Ishikawa (cell line): ENCODE results near the gene DACT2.

ENCODE experiments used
- CEBPB ChIP-seq: IDR thresholded peaks from 2 replicates; pipeline ENCODE4 v1.6.1; 2012
- CREB1 ChIP-seq: IDR thresholded peaks from 2 replicates; pipeline ENCODE4 v1.6.1; 2012; ENCODE audit warnings: low read depth
- EGR1 ChIP-seq: IDR thresholded peaks from 2 replicates; pipeline ENCODE4 v1.6.1; 2012
- EP300 ChIP-seq: IDR thresholded peaks from 2 replicates; pipeline ENCODE4 v1.6.1; 2012; ENCODE audit warnings: borderline replicate concordance
- FOXM1 ChIP-seq: IDR thresholded peaks from 2 replicates; pipeline ENCODE4 v1.6.1; 2012; ENCODE audit warnings: low read depth, borderline replicate concordance
- MAX ChIP-seq: IDR thresholded peaks from 2 replicates; pipeline ENCODE4 v1.6.1; 2012
- NFIC ChIP-seq: IDR thresholded peaks from 2 replicates; pipeline ENCODE4 v1.6.1; 2012
- RAD21 ChIP-seq: IDR thresholded peaks from 2 replicates; pipeline ENCODE4 v1.6.1; 2012; ENCODE audit warnings: low read depth
- TAF1 ChIP-seq: IDR thresholded peaks from 2 replicates; pipeline ENCODE4 v1.6.1; 2012; ENCODE audit warnings: low read depth, mild to moderate bottlenecking
- TCF12 ChIP-seq: IDR thresholded peaks from 2 replicates; pipeline ENCODE4 v1.6.1; 2012; ENCODE audit warnings: low read depth
- TEAD4 ChIP-seq: IDR thresholded peaks from 2 replicates; pipeline ENCODE4 v1.6.1; 2012
- YY1 ChIP-seq: IDR thresholded peaks from 2 replicates; pipeline ENCODE4 v1.6.1; 2012; ENCODE audit warnings: low read depth
- ZBTB7A ChIP-seq: IDR thresholded peaks from 2 replicates; pipeline ENCODE4 v1.6.1; 2012; ENCODE audit warnings: low read depth
- TF ChIP-seq, protein P1 (sequence below): IDR thresholded peaks from 2 replicates; pipeline ENCODE4 v1.6.1; 2012
- TF ChIP-seq, protein P2 (sequence below): IDR thresholded peaks from 2 replicates; pipeline ENCODE4 v1.6.1; 2012; ENCODE audit warnings: low read depth, mild to moderate bottlenecking

DACT2 gene

DNA sequence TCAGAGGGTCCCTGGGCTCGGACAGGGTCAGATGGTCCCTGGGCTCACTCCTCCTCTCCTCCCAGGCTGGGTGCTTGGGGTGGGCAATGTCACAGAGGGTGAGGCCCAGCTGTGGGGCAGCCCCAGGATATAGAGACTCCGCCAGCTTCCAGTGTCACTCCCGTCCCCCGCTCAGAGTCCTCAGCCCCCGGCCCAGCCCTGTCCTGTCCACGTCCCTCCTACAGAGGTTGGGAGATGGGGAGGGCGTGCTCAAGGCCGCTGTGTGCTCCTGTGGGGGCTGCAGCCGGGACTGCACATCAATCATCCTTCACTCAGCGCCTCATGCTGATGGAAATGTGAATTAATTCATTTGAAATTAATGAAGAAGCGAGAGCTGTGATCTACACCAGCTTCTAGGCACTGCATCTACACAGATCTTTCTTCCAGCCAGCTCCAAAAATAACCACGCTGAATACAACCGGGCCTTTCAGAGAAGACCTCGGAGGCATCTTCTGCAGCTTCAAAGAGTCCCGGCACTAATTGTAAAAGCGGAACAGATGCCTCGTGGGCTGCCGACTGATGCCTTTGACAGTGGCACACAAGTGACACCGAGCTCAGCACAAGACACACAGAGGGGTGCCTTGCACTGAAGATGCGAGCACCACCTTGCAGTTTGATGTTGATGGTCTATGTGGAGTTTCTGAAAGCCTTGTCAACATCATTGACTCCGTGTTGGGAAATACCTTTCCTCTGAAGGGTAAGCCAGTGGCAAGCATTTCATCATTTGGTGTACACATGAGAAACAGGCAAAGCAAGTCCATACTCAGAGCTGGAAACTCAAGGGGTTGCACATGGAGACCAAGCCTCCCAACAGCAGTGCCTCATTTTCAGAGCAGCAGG lies 39.3 kb downstream of the DACT2 start:
- TF ChIP-seq EGR1 (no peak), EP300 (no peak), CREB1 (no peak), YY1 (no peak), FOXM1 (no peak), CEBPB (no peak), RAD21 (no peak)
- TF ChIP-seq, protein P1, sequence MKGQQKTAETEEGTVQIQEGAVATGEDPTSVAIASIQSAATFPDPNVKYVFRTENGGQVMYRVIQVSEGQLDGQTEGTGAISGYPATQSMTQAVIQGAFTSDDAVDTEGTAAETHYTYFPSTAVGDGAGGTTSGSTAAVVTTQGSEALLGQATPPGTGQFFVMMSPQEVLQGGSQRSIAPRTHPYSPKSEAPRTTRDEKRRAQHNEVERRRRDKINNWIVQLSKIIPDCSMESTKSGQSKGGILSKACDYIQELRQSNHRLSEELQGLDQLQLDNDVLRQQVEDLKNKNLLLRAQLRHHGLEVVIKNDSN: no peak

- TF ChIP-seq YY1 (no peak), TCF12 (no peak), CREB1 (no peak), TEAD4 (no peak), FOXM1 (no peak), TAF1 (no peak), RAD21 (no peak), ZBTB7A (no peak), NFIC (no peak), EGR1 (no peak), EP300 (no peak), MAX (no peak), CEBPB (no peak)
- TF ChIP-seq, protein P2, sequence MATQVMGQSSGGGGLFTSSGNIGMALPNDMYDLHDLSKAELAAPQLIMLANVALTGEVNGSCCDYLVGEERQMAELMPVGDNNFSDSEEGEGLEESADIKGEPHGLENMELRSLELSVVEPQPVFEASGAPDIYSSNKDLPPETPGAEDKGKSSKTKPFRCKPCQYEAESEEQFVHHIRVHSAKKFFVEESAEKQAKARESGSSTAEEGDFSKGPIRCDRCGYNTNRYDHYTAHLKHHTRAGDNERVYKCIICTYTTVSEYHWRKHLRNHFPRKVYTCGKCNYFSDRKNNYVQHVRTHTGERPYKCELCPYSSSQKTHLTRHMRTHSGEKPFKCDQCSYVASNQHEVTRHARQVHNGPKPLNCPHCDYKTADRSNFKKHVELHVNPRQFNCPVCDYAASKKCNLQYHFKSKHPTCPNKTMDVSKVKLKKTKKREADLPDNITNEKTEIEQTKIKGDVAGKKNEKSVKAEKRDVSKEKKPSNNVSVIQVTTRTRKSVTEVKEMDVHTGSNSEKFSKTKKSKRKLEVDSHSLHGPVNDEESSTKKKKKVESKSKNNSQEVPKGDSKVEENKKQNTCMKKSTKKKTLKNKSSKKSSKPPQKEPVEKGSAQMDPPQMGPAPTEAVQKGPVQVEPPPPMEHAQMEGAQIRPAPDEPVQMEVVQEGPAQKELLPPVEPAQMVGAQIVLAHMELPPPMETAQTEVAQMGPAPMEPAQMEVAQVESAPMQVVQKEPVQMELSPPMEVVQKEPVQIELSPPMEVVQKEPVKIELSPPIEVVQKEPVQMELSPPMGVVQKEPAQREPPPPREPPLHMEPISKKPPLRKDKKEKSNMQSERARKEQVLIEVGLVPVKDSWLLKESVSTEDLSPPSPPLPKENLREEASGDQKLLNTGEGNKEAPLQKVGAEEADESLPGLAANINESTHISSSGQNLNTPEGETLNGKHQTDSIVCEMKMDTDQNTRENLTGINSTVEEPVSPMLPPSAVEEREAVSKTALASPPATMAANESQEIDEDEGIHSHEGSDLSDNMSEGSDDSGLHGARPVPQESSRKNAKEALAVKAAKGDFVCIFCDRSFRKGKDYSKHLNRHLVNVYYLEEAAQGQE: no peak
- TF ChIP-seq, protein P1: no peak
Measured at GRCh38 chr6:168279403-168279935, 40.1 kb downstream of the DACT2 start.

DNA sequence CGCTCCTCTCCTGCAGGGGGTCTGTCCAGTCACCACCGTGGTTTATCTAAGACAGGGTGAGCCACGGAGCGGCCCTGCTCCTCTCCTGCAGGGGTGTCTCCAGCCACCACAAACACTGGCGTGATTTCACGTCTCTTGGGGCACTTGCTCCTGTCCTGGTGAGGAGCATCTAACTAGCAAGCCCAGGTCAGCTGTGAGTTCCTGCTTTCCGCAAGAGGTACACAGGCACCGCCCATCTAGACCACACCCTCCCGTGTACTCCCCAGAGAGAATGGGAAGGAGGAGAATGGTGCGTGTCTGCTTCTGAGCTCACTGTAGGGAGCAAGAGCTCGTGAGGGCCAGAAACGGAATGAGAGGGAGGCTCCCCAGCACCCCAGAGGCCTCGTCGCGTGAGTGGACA lies 40.7 kb downstream of the DACT2 start:
- TF ChIP-seq EP300: no peak
- TF ChIP-seq ZBTB7A: no peak
- TF ChIP-seq TCF12: no peak
- no peak for TF ChIP-seq FOXM1
- no peak for TF ChIP-seq YY1
- TF ChIP-seq EGR1: no peak

DNA sequence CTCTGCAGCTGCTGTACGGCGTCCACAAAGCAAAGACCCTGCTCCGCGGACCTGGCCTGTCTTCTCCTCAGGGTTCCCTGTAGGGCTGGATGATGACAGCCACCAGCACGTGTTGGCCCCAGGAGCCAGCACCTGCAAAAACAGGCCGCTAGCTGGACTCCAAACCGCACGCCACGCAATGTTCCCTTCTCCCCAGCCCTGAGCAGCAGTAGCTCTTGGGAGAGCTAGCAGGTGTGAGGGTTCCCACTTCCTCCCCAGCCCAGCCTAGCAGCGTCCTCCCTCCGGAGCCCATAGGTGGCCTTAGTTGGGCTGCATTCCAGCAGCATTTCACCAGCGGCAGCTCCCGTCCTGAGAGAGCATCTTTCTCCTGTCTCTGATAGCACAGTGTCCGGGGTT lies 42.3 kb downstream of the DACT2 start:
- TF ChIP-seq TEAD4 (no peak), EP300 (no peak), TAF1 (no peak), MAX (no peak), EGR1 (no peak), YY1 (no peak), CREB1 (no peak), FOXM1 (no peak), ZBTB7A (no peak), CEBPB (no peak), TCF12 (no peak), RAD21 (no peak), NFIC (no peak)
- TF ChIP-seq, protein P1: no peak
- TF ChIP-seq, protein P2: no peak

DNA sequence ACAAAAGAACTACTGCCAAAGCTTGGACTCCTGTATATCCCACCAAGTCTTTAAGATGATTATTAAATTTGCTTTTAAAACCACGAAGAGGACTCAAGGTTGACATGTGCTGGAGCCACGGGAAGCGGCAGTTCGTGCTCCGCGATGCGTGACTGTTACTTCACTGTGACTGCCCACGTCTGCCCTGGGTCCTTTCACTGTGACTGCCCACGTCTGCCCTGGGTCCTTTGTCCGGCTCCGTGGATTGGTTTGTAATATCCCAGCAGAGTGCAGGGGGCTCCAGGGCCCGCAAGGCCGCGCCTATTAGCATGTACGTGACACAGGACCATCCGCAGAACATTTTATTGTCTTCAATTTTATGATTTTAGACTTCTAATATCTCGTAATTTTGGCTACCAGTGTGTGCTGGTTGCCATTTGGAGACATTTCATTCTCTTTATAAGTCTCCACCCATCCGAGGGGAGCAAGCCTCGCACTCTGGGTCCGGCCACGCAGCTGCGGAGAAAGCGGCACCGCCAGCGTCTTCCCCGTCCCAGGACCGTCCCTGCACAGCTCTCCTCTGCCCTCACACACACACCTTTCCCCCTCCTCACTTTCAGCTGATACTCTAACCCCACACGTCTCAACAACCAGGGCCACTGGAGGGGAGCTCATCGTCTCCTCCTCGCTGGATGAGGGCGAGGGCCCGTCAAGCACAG lies 42.9 kb downstream of the DACT2 start:
- TF ChIP-seq TCF12 (no peak), EP300 (no peak)
